Esophagus squamous epithelium (tissue), 4 donors: ENCODE results near the gene CDCA7L.

Experiments
- POLR2A ChIP-seq, 4 donors: fragments of 450-650 bp; IDR thresholded peaks; one replicate each; pipeline ENCODE4 v1.6.1; 2017; ENCODE audit warnings: antibody characterized with exemption in 4 of 4, mild to moderate bottlenecking in 4 of 4, moderate library complexity in 3 of 4
- TF ChIP-seq, protein P1 (sequence below), 6 experiments: fragments of 450-650 bp in 4 of 6; fragments of 200-600 bp in 2 of 6; sonication (generic) in 2 of 6; IDR thresholded peaks; one replicate each; pipeline ENCODE4 v1.5.1; 2016 to 2019; ENCODE audit warnings: antibody characterized with exemption in 6 of 6, mild to moderate bottlenecking in 4 of 6, moderate library complexity in 4 of 6

DNA sequence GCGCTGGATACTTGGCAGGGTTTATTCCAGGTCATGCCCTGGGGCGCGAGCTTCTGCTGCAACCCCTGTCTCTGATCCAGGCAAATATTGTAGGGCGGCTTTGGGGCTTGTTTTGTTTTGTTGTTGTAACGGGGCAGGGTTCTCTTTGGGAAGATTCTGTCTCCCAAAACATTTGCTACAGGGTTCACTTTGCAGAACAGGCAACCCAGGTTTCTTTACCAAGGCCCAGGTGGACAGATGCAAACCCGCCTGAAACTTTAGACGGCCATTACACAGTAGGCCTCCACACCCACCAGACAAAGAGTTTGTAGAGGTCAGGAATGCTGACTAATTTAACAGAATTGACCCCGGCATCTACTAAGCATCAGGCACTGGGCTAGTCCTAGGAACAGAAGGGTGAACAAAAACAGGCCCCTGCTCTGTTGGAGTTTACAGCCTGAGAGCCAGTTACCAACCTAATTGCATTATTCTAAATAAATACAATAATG, 567 bp upstream of the CDCA7L start:
- TF ChIP-seq, protein P1, sequence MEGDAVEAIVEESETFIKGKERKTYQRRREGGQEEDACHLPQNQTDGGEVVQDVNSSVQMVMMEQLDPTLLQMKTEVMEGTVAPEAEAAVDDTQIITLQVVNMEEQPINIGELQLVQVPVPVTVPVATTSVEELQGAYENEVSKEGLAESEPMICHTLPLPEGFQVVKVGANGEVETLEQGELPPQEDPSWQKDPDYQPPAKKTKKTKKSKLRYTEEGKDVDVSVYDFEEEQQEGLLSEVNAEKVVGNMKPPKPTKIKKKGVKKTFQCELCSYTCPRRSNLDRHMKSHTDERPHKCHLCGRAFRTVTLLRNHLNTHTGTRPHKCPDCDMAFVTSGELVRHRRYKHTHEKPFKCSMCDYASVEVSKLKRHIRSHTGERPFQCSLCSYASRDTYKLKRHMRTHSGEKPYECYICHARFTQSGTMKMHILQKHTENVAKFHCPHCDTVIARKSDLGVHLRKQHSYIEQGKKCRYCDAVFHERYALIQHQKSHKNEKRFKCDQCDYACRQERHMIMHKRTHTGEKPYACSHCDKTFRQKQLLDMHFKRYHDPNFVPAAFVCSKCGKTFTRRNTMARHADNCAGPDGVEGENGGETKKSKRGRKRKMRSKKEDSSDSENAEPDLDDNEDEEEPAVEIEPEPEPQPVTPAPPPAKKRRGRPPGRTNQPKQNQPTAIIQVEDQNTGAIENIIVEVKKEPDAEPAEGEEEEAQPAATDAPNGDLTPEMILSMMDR (IDR thresholded peaks at IDR 0.05): no peak
- no peak for TF ChIP-seq POLR2A (IDR thresholded peaks at IDR 0.05)
